ENCODE results near the gene CNOT11. TPM values are rescaled to one million over a fixed set of nuclear protein-coding genes. Genes with fewer than 3 reads are reported as not detected.
"Not testable (repeated sequence)": the region's sequence is repeated elsewhere in the genome, so short reads cannot be mapped to it uniquely, and the experiment has no call there.

CNOT11 gene
- total and polyA plus RNA-seq, 2 donors (not counting 1 experiment from before 2014, with no cell fraction given), result 37.6 to 46.3 TPM

GRCh38 chr2:101310834-101311695 lies 58.4 kb downstream of the CNOT11 start:
- Mint-ChIP-seq H3K27ac (peak overlapping the region; percentile 43), H3K4me3 (peak overlapping the region; percentile 14), H3K9me3 (ENCODE audit: insufficient read depth) (no peaks in the 10 kb centered on the region), H3K4me1 (peaks cover 30% of the 10 kb centered on the region), H3K27me3 (no peaks in the 10 kb centered on the region)
- TF ChIP-seq CTCF (IDR thresholded peaks at IDR 0.05) (no peak), EZH2 (IDR thresholded peaks at IDR 0.05; ENCODE audit: borderline replicate concordance, insufficient read depth, low read depth, low read length, poor library complexity, severe bottlenecking) (no peak)
- Histone ChIP-seq H3K27me3 (replicated peaks in 1 of 4; ENCODE audit: control extremely low read depth in 1 of 4, control insufficient read depth in 3 of 4, insufficient read depth in 4 of 4, low read length in 3 of 4) (peaks cover 0 to 4% (median 0%) of the 10 kb centered on the region in 4 experiments), H3K9me3 (ENCODE audit: control extremely low read depth in 1 of 3, control insufficient read depth in 2 of 3, insufficient read depth in 1 of 3, low read length in 2 of 3) (peaks cover 0 to 1% (median 0%) of the 10 kb centered on the region in 3 donors), H3K4me1 (ENCODE audit: control insufficient read depth in 2 of 2, insufficient read depth in 2 of 2, low read length in 2 of 2) (peaks cover 25 to 32% of the 10 kb centered on the region in 2 donors), H3K4me2 (replicated peaks; ENCODE audit: low read depth, low read length, poor library complexity, severe bottlenecking) (peak overlapping the region; percentile 52), H4K20me1 (ENCODE audit: control insufficient read depth, insufficient read depth, low read length, poor library complexity, severe bottlenecking) (peaks cover 9% of the 10 kb centered on the region), H3K79me2 (ENCODE audit: control insufficient read depth, insufficient read depth, low read length) (peaks cover 27% of the 10 kb centered on the region), H2AFZ (ENCODE audit: insufficient read depth, low read depth, low read length, poor library complexity, severe bottlenecking) (peak overlapping the region; percentile 17), H3K36me3 (replicated peaks in 1 of 2; ENCODE audit: control extremely low read depth in 1 of 2, control insufficient read depth in 1 of 2, extremely low read depth in 1 of 2, insufficient read depth in 2 of 2, low read length in 1 of 2) (no peaks in the 10 kb centered on the region), H3K27ac (ENCODE audit: low read length in 2 of 2) (no peak overlapping the region), H3K4me3 (ENCODE audit: control extremely low read depth in 1 of 5, extremely low read depth in 1 of 5, insufficient read depth in 1 of 5, low read depth in 2 of 5, low read length in 4 of 5) (no peak overlapping the region), H3K9ac (ENCODE audit: low read length) (peak overlapping the region; percentile 27)
- POLR2A ChIA-PET, result no interaction called here
- ATAC-seq (ENCODE audit: low read depth) (no peak), DNase-seq (no peak)
- intact Hi-C loops (cut with micrococcal nuclease), result no loop called here
- 100% methylated on average over 1 of the region's 7 CpGs for WGBS (ENCODE audit: insufficient coverage)
- CTCF ChIA-PET, result no interaction called here

GRCh38 chr2:101311696-101312017 lies 59.0 kb downstream of the CNOT11 start:
- no peak for ATAC-seq (ENCODE audit: low read depth)
- Histone ChIP-seq H2AFZ (ENCODE audit: insufficient read depth, low read depth, low read length, poor library complexity, severe bottlenecking) (peak overlapping the region; percentile 17), H3K4me3 (ENCODE audit: control extremely low read depth in 1 of 5, extremely low read depth in 1 of 5, insufficient read depth in 1 of 5, low read depth in 2 of 5, low read length in 4 of 5) (no peak overlapping the region), H3K79me2 (ENCODE audit: control insufficient read depth, insufficient read depth, low read length) (peaks cover 21% of the 10 kb centered on the region), H3K27me3 (replicated peaks in 1 of 4; ENCODE audit: control extremely low read depth in 1 of 4, control insufficient read depth in 3 of 4, insufficient read depth in 4 of 4, low read length in 3 of 4) (peaks cover 0 to 4% (median 0%) of the 10 kb centered on the region in 4 experiments), H3K9me3 (ENCODE audit: control extremely low read depth in 1 of 3, control insufficient read depth in 2 of 3, insufficient read depth in 1 of 3, low read length in 2 of 3) (peaks cover 0 to 1% (median 0%) of the 10 kb centered on the region in 3 donors), H3K9ac (ENCODE audit: low read length) (peak overlapping the region; percentile 27), H3K36me3 (replicated peaks in 1 of 2; ENCODE audit: control extremely low read depth in 1 of 2, control insufficient read depth in 1 of 2, extremely low read depth in 1 of 2, insufficient read depth in 2 of 2, low read length in 1 of 2) (no peaks in the 10 kb centered on the region), H3K4me2 (replicated peaks; ENCODE audit: low read depth, low read length, poor library complexity, severe bottlenecking) (peak overlapping the region; percentile 52), H4K20me1 (ENCODE audit: control insufficient read depth, insufficient read depth, low read length, poor library complexity, severe bottlenecking) (peaks cover 3% of the 10 kb centered on the region), H3K27ac (ENCODE audit: low read length in 2 of 2) (no peak overlapping the region), H3K4me1 (ENCODE audit: control insufficient read depth in 2 of 2, insufficient read depth in 2 of 2, low read length in 2 of 2) (peaks cover 19 to 26% of the 10 kb centered on the region in 2 donors)
- peaks cover 3% of the 10 kb centered on the region for H3K27me3 Mint-ChIP-seq
- POLR2A ChIA-PET, result no interaction called here
- no peak for TF ChIP-seq CTCF (IDR thresholded peaks at IDR 0.05)
- H3K9me3 Mint-ChIP-seq (ENCODE audit: insufficient read depth), result no peaks in the 10 kb centered on the region
- CTCF ChIA-PET, result no interaction called here
- WGBS (ENCODE audit: insufficient coverage), result no CpG with 5 or more reads among the region's 3 CpGs
- H3K27ac Mint-ChIP-seq, result peak overlapping the region; percentile 21
- DNase-seq, result peak; percentile 44
- H3K4me3 Mint-ChIP-seq, result peak overlapping the region; percentile 14
- H3K4me1 Mint-ChIP-seq, result peaks cover 24% of the 10 kb centered on the region
- intact Hi-C loops (cut with micrococcal nuclease), result no loop called here

- intact Hi-C loops (cut with micrococcal nuclease); H3K9ac ChIP-seq (ENCODE audit: low read length); H3K27me3 ChIP-seq (replicated peaks in 1 of 4; ENCODE audit: control extremely low read depth in 1 of 4, control insufficient read depth in 3 of 4, insufficient read depth in 4 of 4, low read length in 3 of 4); H3K27ac Mint-ChIP-seq; H3K27me3 Mint-ChIP-seq; H2AFZ ChIP-seq (ENCODE audit: insufficient read depth, low read depth, low read length, poor library complexity, severe bottlenecking); H3K36me3 ChIP-seq (replicated peaks in 1 of 2; ENCODE audit: control extremely low read depth in 1 of 2, control insufficient read depth in 1 of 2, extremely low read depth in 1 of 2, insufficient read depth in 2 of 2, low read length in 1 of 2); H3K4me1 Mint-ChIP-seq; POLR2A ChIA-PET; H4K20me1 ChIP-seq (ENCODE audit: control insufficient read depth, insufficient read depth, low read length, poor library complexity, severe bottlenecking); H3K4me3 ChIP-seq (ENCODE audit: control extremely low read depth in 1 of 5, extremely low read depth in 1 of 5, insufficient read depth in 1 of 5, low read depth in 2 of 5, low read length in 4 of 5); H3K4me2 ChIP-seq (replicated peaks; ENCODE audit: low read depth, low read length, poor library complexity, severe bottlenecking); H3K4me1 ChIP-seq (ENCODE audit: control insufficient read depth in 2 of 2, insufficient read depth in 2 of 2, low read length in 2 of 2); DNase-seq; H3K4me3 Mint-ChIP-seq; ATAC-seq (ENCODE audit: low read depth); H3K27ac ChIP-seq (ENCODE audit: low read length in 2 of 2); CTCF ChIA-PET; H3K9me3 Mint-ChIP-seq (ENCODE audit: insufficient read depth); H3K9me3 ChIP-seq (ENCODE audit: control extremely low read depth in 1 of 3, control insufficient read depth in 2 of 3, insufficient read depth in 1 of 3, low read length in 2 of 3); H3K79me2 ChIP-seq (ENCODE audit: control insufficient read depth, insufficient read depth, low read length): not testable (repeated sequence)
- WGBS (ENCODE audit: insufficient coverage), result no CpG with 5 or more reads among the region's 6 CpGs
These were observed 63.9 kb downstream of the CNOT11 start for GRCh38 chr2:101316568-101316967.
